ENCODE measurements around the gene DMD. TPM values are rescaled to one million over a fixed set of nuclear protein-coding genes. Genes with fewer than 3 reads are reported as not detected.

Gene DMD
- total RNA-seq, 1 donor from 2014 or later = 9.7 TPM

GRCh38 chrX:31350808-31351074 lies 1860.6 kb downstream of the DMD start:
- peaks cover 5% of the 10 kb centered on the region for H3K36me3 Mint-ChIP-seq (ENCODE audit: low read depth)
- no peak for DNase-seq (ENCODE audit: low read depth, low spot score)
- H3K4me3 Mint-ChIP-seq = no peak overlapping the region
- H3K9me3 Mint-ChIP-seq = peaks cover 5% of the 10 kb centered on the region
- no peak overlapping the region for H3K27ac Mint-ChIP-seq (ENCODE audit: unreplicated experiment)
- no peaks in the 10 kb centered on the region for H3K27me3 Mint-ChIP-seq (ENCODE audit: low read depth)
- peaks cover 10% of the 10 kb centered on the region for H3K4me1 Mint-ChIP-seq
- TF ChIP-seq CTCF (conservative IDR thresholded peaks at IDR 0.05) = no peak

GRCh38 chrX:31349515-31349914 lies 1861.8 kb downstream of the DMD start:
- H3K4me3 Mint-ChIP-seq = no peak overlapping the region
- TF ChIP-seq CTCF (conservative IDR thresholded peaks at IDR 0.05) = no peak
- no peak overlapping the region for H3K27ac Mint-ChIP-seq (ENCODE audit: unreplicated experiment)
- H3K9me3 Mint-ChIP-seq = peaks cover 5% of the 10 kb centered on the region
- DNase-seq (ENCODE audit: low read depth, low spot score) = no peak
- peaks cover 5% of the 10 kb centered on the region for H3K36me3 Mint-ChIP-seq (ENCODE audit: low read depth)
- peaks cover 7% of the 10 kb centered on the region for H3K4me1 Mint-ChIP-seq
- H3K27me3 Mint-ChIP-seq (ENCODE audit: low read depth) = no peaks in the 10 kb centered on the region

- Mint-ChIP-seq H3K27ac (ENCODE audit: unreplicated experiment) (no peak overlapping the region), H3K9me3 (peaks cover 9% of the 10 kb centered on the region), H3K27me3 (ENCODE audit: low read depth) (no peaks in the 10 kb centered on the region), H3K4me1 (no peaks in the 10 kb centered on the region), H3K4me3 (no peak overlapping the region), H3K36me3 (ENCODE audit: low read depth) (no peaks in the 10 kb centered on the region)
- TF ChIP-seq CTCF (conservative IDR thresholded peaks at IDR 0.05) = no peak
- no peak for DNase-seq (ENCODE audit: low read depth, low spot score)
Observed at GRCh38 chrX:31340587-31340986, 1870.8 kb downstream of the DMD start.

GRCh38 chrX:31338991-31339350 lies 1872.4 kb downstream of the DMD start:
- Mint-ChIP-seq H3K4me1 (no peaks in the 10 kb centered on the region), H3K4me3 (no peak overlapping the region), H3K9me3 (peaks cover 12% of the 10 kb centered on the region), H3K27me3 (ENCODE audit: low read depth) (no peaks in the 10 kb centered on the region), H3K27ac (ENCODE audit: unreplicated experiment) (no peak overlapping the region), H3K36me3 (ENCODE audit: low read depth) (no peaks in the 10 kb centered on the region)
- TF ChIP-seq CTCF (conservative IDR thresholded peaks at IDR 0.05) = no peak
- no peak for DNase-seq (ENCODE audit: low read depth, low spot score)

- Mint-ChIP-seq H3K9me3 (peaks cover 15% of the 10 kb centered on the region), H3K27me3 (ENCODE audit: low read depth) (no peaks in the 10 kb centered on the region), H3K4me3 (no peak overlapping the region), H3K27ac (ENCODE audit: unreplicated experiment) (no peak overlapping the region), H3K36me3 (ENCODE audit: low read depth) (no peaks in the 10 kb centered on the region), H3K4me1 (no peaks in the 10 kb centered on the region)
- no peak for TF ChIP-seq CTCF (conservative IDR thresholded peaks at IDR 0.05)
- no peak for DNase-seq (ENCODE audit: low read depth, low spot score)
Observed at GRCh38 chrX:31337332-31337731, 1874.0 kb downstream of the DMD start.

GRCh38 chrX:31336419-31336818 lies 1874.9 kb downstream of the DMD start:
- DNase-seq (ENCODE audit: low read depth, low spot score) = no peak
- Mint-ChIP-seq H3K27ac (ENCODE audit: unreplicated experiment) (no peak overlapping the region), H3K27me3 (ENCODE audit: low read depth) (no peaks in the 10 kb centered on the region), H3K4me1 (no peaks in the 10 kb centered on the region), H3K36me3 (ENCODE audit: low read depth) (no peaks in the 10 kb centered on the region), H3K4me3 (no peak overlapping the region), H3K9me3 (peaks cover 15% of the 10 kb centered on the region)
- no peak for TF ChIP-seq CTCF (conservative IDR thresholded peaks at IDR 0.05)
